HepG2 (cell line): ENCODE results near the gene YEATS4. TPM values are rescaled to one million over a fixed set of nuclear protein-coding genes. Genes with fewer than 3 reads are reported as not detected.

Source experiments
- ATAD3A ChIP-seq: sonication (generic); formaldehyde crosslinking; IDR thresholded peaks from 2 replicates; pipeline ENCODE4 v1.4.0; 2020; ENCODE audit warnings: missing genetic modification reagents
- CEBPB ChIP-seq: IDR thresholded peaks from 2 replicates; pipeline ENCODE4 v1.6.1; 2011; ENCODE audit warnings: low read depth, low read length, improper control_type of control experiment, borderline replicate concordance
- FOXK1 ChIP-seq: sonication (generic); formaldehyde crosslinking; IDR thresholded peaks from 2 replicates; pipeline ENCODE4 v1.4.0; 2020; ENCODE audit warnings: low read depth, missing genetic modification reagents, borderline replicate concordance
- HCFC1 ChIP-seq: fragments of 150-350 bp; IDR thresholded peaks from 2 replicates; pipeline ENCODE4 v1.6.1; 2014; ENCODE audit warnings: low read depth, low read length
- HDAC6 ChIP-seq: fragments of 200-600 bp; sonication (generic); IDR thresholded peaks from 2 replicates; pipeline ENCODE4 v1.7.0; 2017; ENCODE audit warnings: mild to moderate bottlenecking, antibody characterized with exemption, low read length, low read depth
- MLLT10 ChIP-seq: sonication (generic); formaldehyde crosslinking; IDR thresholded peaks from 2 replicates; pipeline ENCODE4 v1.4.0; 2020; ENCODE audit warnings: missing genetic modification reagents
- MYC ChIP-seq: sonication (generic); formaldehyde crosslinking; IDR thresholded peaks from 2 replicates; pipeline ENCODE4 v1.9.0; 2021; ENCODE audit warnings: missing genetic modification reagents, borderline replicate concordance
- NR2F2 ChIP-seq: IDR thresholded peaks from 2 replicates; pipeline ENCODE4 v1.6.1; 2012; ENCODE audit warnings: low read depth, inconsistent platforms, borderline replicate concordance
- ZNF256 ChIP-seq: sonication (generic); formaldehyde crosslinking; conservative IDR thresholded peaks from 2 replicates; pipeline ENCODE4 v1.4.0; 2020; ENCODE audit warnings: missing genetic modification reagents
- ZNF329 ChIP-seq: sonication (generic); formaldehyde crosslinking; IDR thresholded peaks from 2 replicates; pipeline ENCODE4 v1.9.0; 2021; ENCODE audit warnings: low read depth, mild to moderate bottlenecking, missing genetic modification reagents
- ZNF543 ChIP-seq: sonication (generic); formaldehyde crosslinking; IDR thresholded peaks from 2 replicates; pipeline ENCODE4 v1.4.0; 2020; ENCODE audit warnings: mild to moderate bottlenecking, missing genetic modification reagents
- ZNF567 ChIP-seq: sonication (generic); formaldehyde crosslinking; IDR thresholded peaks from 2 replicates; pipeline ENCODE4 v1.8.1; 2023; ENCODE audit warnings: mild to moderate bottlenecking, missing genetic modification reagents, borderline replicate concordance
- polyA plus RNA-seq, 8 experiments: library from polyadenylated mRNA; depleted of rRNA in 3 of 8; stranded (reverse) in 7 of 8; unstranded in 1 of 8; fragments of >200 nt; fragmentation: Illumina TruSeq in 4 of 8; extraction: Trizol in 4 of 8; gene quantifications; 2 replicates each; pipeline versions ENCODE4 v1.2.1 to v1.2.3, GENCODE V29; 2011 to 2016; ENCODE audit warnings: low read depth in 4 of 8, missing spikeins in 1 of 8, mixed read lengths in 1 of 8; ENCODE audit not compliant: insufficient read depth in 1 of 8
- total RNA-seq, 5 experiments: library from RNA; depleted of rRNA; stranded (reverse); fragments of >200 nt; fragmentation: Illumina TruSeq; extraction: Trizol; gene quantifications; 2 replicates each; pipeline ENCODE4 v1.2.3, GENCODE V29; 2016; ENCODE audit warnings: low read depth in 1 of 5
- TF ChIP-seq, protein P1 (sequence below): sonication (generic); formaldehyde crosslinking; IDR thresholded peaks from 2 replicates; pipeline ENCODE4 v1.4.0; 2020; ENCODE audit warnings: missing genetic modification reagents
- TF ChIP-seq, protein P2 (sequence below): IDR thresholded peaks from 2 replicates; pipeline ENCODE4 v1.6.1; 2018; ENCODE audit warnings: missing genetic modification reagents, mild to moderate bottlenecking, missing compliant biosample characterization
- TF ChIP-seq, protein P3 (sequence below): sonication (generic); formaldehyde crosslinking; IDR thresholded peaks from 2 replicates; pipeline ENCODE4 v1.5.0; 2020; ENCODE audit warnings: missing genetic modification reagents
- TF ChIP-seq, protein P4 (sequence below): sonication (generic); formaldehyde crosslinking; IDR thresholded peaks from 2 replicates; pipeline ENCODE4 v1.4.0; 2020; ENCODE audit warnings: missing genetic modification reagents
- TF ChIP-seq, protein P5 (sequence below): sonication (generic); formaldehyde crosslinking; conservative IDR thresholded peaks from 2 replicates; pipeline ENCODE4 v1.8.0; 2022; ENCODE audit warnings: missing genetic modification reagents
- TF ChIP-seq, protein P6 (sequence below): IDR thresholded peaks from 2 replicates; pipeline ENCODE4 v1.6.1; 2016; ENCODE audit warnings: missing compliant biosample characterization, missing genetic modification reagents, borderline replicate concordance
- TF ChIP-seq, protein P7 (sequence below): sonication (generic); formaldehyde crosslinking; IDR thresholded peaks from 2 replicates; pipeline ENCODE4 v1.4.0; 2020; ENCODE audit warnings: missing genetic modification reagents, mild to moderate bottlenecking, borderline replicate concordance

The YEATS4 gene
- total and polyA plus RNA-seq, 2 of the 13 experiments (the other 11 are each of a cell fraction or from before 2014, with no cell fraction given) = 16.8 to 45.0 TPM

DNA sequence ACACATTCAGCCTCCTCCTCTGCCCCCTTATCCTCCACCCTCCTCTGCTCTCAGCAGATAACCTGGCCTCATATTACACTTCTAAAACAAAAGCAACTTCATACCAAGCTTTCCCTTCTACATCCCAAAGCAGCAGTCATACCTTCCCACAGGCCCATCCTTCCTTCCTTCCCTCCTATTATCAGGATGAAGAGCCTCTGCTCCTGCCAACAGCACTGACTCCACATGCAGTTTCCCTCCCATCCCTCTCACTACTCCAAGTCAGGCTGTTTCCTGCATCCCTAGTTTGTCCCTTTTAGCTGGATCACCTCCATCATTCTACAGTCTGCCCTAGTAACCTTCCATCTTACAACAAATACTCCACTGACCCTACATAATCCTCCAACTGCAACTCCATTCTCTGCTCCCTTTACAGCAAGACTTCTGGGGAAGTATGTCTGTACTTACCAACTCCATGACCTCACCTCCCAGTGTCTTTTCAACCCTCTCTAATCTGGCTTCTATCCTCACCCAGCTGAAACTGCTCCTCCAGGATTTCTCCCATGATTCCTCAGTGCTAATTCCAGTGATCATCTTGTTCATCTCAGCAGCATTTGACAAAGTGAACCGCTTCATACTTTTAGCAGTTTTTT lies 4.9 kb upstream of the YEATS4 start (continued):
- TF ChIP-seq, protein P1, sequence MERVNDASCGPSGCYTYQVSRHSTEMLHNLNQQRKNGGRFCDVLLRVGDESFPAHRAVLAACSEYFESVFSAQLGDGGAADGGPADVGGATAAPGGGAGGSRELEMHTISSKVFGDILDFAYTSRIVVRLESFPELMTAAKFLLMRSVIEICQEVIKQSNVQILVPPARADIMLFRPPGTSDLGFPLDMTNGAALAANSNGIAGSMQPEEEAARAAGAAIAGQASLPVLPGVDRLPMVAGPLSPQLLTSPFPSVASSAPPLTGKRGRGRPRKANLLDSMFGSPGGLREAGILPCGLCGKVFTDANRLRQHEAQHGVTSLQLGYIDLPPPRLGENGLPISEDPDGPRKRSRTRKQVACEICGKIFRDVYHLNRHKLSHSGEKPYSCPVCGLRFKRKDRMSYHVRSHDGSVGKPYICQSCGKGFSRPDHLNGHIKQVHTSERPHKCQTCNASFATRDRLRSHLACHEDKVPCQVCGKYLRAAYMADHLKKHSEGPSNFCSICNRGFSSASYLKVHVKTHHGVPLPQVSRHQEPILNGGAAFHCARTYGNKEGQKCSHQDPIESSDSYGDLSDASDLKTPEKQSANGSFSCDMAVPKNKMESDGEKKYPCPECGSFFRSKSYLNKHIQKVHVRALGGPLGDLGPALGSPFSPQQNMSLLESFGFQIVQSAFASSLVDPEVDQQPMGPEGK (CRISPR knock-in tag) = no peak
- TF ChIP-seq HDAC6 (no peak), ZNF567 (no peak; the same call in 1 of the 2 replicates), MLLT10 (CRISPR knock-in tag) (no peak), ZNF543 (CRISPR knock-in tag) (0 out of 2 replicates have a peak, but pooled peaks have one; percentile 41), ZNF329 (no peak), HCFC1 (no peak), MYC (peak; percentile 48; the same call in 1 of the 2 replicates), CEBPB (no peak), NR2F2 (peak; percentile 42), FOXK1 (CRISPR knock-in tag) (no peak), ZNF256 (CRISPR knock-in tag) (no peak), ATAD3A (CRISPR knock-in tag) (no peak)
- TF ChIP-seq, protein P2, sequence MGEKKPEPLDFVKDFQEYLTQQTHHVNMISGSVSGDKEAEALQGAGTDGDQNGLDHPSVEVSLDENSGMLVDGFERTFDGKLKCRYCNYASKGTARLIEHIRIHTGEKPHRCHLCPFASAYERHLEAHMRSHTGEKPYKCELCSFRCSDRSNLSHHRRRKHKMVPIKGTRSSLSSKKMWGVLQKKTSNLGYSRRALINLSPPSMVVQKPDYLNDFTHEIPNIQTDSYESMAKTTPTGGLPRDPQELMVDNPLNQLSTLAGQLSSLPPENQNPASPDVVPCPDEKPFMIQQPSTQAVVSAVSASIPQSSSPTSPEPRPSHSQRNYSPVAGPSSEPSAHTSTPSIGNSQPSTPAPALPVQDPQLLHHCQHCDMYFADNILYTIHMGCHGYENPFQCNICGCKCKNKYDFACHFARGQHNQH (CRISPR knock-in tag) = peak; percentile 84; the same call in 1 of the 2 replicates
- TF ChIP-seq, protein P3, sequence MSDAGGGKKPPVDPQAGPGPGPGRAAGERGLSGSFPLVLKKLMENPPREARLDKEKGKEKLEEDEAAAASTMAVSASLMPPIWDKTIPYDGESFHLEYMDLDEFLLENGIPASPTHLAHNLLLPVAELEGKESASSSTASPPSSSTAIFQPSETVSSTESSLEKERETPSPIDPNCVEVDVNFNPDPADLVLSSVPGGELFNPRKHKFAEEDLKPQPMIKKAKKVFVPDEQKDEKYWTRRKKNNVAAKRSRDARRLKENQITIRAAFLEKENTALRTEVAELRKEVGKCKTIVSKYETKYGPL (CRISPR knock-in tag) = peak; percentile 46; the same call in 1 of the 2 replicates
- TF ChIP-seq, protein P4, sequence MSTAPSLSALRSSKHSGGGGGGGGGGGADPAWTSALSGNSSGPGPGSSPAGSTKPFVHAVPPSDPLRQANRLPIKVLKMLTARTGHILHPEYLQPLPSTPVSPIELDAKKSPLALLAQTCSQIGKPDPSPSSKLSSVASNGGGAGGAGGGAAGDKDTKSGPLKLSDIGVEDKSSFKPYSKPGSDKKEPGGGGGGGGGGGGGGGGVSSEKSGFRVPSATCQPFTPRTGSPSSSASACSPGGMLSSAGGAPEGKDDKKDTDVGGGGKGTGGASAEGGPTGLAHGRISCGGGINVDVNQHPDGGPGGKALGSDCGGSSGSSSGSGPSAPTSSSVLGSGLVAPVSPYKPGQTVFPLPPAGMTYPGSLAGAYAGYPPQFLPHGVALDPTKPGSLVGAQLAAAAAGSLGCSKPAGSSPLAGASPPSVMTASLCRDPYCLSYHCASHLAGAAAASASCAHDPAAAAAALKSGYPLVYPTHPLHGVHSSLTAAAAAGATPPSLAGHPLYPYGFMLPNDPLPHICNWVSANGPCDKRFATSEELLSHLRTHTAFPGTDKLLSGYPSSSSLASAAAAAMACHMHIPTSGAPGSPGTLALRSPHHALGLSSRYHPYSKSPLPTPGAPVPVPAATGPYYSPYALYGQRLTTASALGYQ (CRISPR knock-in tag) = peak; percentile 47; the same call in 1 of the 2 replicates
- TF ChIP-seq, protein P5, sequence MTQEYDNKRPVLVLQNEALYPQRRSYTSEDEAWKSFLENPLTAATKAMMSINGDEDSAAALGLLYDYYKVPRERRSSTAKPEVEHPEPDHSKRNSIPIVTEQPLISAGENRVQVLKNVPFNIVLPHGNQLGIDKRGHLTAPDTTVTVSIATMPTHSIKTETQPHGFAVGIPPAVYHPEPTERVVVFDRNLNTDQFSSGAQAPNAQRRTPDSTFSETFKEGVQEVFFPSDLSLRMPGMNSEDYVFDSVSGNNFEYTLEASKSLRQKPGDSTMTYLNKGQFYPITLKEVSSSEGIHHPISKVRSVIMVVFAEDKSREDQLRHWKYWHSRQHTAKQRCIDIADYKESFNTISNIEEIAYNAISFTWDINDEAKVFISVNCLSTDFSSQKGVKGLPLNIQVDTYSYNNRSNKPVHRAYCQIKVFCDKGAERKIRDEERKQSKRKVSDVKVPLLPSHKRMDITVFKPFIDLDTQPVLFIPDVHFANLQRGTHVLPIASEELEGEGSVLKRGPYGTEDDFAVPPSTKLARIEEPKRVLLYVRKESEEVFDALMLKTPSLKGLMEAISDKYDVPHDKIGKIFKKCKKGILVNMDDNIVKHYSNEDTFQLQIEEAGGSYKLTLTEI (CRISPR knock-in tag) = no peak
- TF ChIP-seq, protein P6, sequence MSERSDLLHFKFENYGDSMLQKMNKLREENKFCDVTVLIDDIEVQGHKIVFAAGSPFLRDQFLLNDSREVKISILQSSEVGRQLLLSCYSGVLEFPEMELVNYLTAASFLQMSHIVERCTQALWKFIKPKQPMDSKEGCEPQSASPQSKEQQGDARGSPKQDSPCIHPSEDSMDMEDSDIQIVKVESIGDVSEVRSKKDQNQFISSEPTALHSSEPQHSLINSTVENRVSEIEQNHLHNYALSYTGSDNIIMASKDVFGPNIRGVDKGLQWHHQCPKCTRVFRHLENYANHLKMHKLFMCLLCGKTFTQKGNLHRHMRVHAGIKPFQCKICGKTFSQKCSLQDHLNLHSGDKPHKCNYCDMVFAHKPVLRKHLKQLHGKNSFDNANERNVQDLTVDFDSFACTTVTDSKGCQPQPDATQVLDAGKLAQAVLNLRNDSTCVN (CRISPR knock-in tag) = peak; percentile 61; the same call in 1 of the 2 replicates
- TF ChIP-seq, protein P7, sequence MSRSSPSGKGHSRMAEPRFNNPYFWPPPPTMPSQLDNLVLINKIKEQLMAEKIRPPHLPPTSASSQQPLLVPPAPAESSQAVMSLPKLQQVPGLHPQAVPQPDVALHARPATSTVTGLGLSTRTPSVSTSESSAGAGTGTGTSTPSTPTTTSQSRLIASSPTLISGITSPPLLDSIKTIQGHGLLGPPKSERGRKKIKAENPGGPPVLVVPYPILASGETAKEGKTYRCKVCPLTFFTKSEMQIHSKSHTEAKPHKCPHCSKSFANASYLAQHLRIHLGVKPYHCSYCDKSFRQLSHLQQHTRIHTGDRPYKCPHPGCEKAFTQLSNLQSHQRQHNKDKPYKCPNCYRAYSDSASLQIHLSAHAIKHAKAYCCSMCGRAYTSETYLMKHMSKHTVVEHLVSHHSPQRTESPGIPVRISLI = peak; percentile 55; the same call in 1 of the 2 replicates
